KMS-11 (cell line): ENCODE data around the gene SLC22A23.

Experiments used
- H2AFZ ChIP-seq: fragments of 200-600 bp; sonication (generic); 2 replicates; pipeline ENCODE4 v1.6.1; 2016; ENCODE audit warnings: antibody characterized with exemption, mixed run types, low read depth
- H3K27ac ChIP-seq: fragments of 200-600 bp; sonication (generic); 2 replicates; pipeline ENCODE4 v1.6.1; 2016; ENCODE audit warnings: mild to moderate bottlenecking, mixed run types
- H3K27me3 ChIP-seq: fragments of 200-600 bp; sonication (generic); 2 replicates; pipeline ENCODE4 v1.6.1; 2017; ENCODE audit warnings: mild to moderate bottlenecking, low read depth, mixed run types, moderate library complexity; ENCODE audit not compliant: insufficient read depth
- H3K36me3 ChIP-seq: fragments of 200-600 bp; sonication (generic); 2 replicates; pipeline ENCODE4 v1.6.1; 2017; ENCODE audit warnings: mild to moderate bottlenecking, mixed run types; ENCODE audit not compliant: insufficient read depth
- H3K4me1 ChIP-seq: fragments of 200-600 bp; sonication (generic); 2 replicates; pipeline ENCODE4 v1.6.1; 2016; ENCODE audit warnings: mild to moderate bottlenecking, low read depth, mixed run types; ENCODE audit not compliant: poor library complexity, severe bottlenecking
- H3K4me2 ChIP-seq: fragments of 200-600 bp; sonication (generic); 2 replicates; pipeline ENCODE4 v1.7.0; 2016; ENCODE audit warnings: mild to moderate bottlenecking, mixed run types
- H3K4me3 ChIP-seq: fragments of 200-600 bp; sonication (generic); IDR thresholded peaks from 2 replicates; pipeline ENCODE4 v1.6.1; 2017; ENCODE audit warnings: low read depth, low read length, mixed read lengths; ENCODE audit not compliant: insufficient read depth
- H3K79me2 ChIP-seq: fragments of 200-600 bp; sonication (generic); 2 replicates; pipeline ENCODE4 v1.6.1; 2016; ENCODE audit warnings: low read depth, mixed run types; ENCODE audit not compliant: insufficient read depth
- H3K9ac ChIP-seq: fragments of 200-600 bp; sonication (generic); 2 replicates; pipeline ENCODE4 v1.6.1; 2016; ENCODE audit warnings: mild to moderate bottlenecking, mixed run types
- H4K20me1 ChIP-seq: fragments of 200-600 bp; sonication (generic); 2 replicates; pipeline ENCODE4 v1.6.1; 2016; ENCODE audit warnings: mild to moderate bottlenecking, mixed run types; ENCODE audit not compliant: insufficient read depth
- TF ChIP-seq, protein P1 (sequence below): fragments of 200-600 bp; sonication (generic); conservative IDR thresholded peaks from 2 replicates; pipeline ENCODE4 v1.6.1; 2017; ENCODE audit warnings: low read depth, mild to moderate bottlenecking, antibody characterized with exemption, low read length, moderate library complexity, mixed read lengths

Gene SLC22A23

DNA sequence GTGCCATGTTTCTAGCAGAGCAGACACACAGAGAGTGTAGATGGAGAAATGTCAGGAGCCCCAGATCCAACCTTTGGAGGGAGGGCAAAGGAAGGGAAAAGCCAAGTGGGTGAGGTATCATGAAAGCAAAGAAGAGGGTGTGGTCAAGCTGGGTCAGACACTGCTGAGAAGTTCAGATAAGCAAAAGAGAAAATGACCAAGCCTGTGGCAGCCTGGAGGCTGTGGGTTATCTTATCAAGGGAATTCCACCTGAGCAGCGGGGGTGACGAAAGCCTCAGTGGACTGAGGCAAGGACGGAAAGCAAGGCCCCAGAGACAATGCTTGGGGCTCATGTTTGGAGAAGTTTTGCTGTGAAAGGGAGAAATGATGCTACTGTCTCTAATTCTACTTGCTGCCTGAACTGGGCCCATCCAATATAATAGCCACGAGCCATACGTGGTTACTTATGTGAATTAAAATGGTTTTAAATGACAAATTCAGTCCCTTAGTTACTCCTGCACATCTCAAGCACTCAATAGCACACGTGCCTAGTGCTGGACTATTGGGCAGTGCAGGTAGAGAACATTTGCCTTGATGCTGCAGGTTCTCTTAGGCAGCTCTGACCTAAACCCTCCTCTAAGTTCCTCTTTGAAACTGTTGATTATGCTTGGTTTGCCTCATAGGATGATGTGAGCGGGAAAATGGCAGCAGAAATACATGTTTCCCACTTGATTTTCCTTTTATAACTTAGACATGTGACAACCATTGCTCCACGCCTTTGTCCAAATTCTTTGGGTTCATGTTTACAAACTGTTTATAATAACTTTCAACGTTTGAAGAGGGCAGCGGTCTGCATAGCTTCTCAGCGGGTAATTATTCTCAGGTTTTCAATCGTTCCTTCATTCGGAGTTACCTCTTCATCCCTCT is 63.7 kb downstream of the SLC22A23 start:
- TF ChIP-seq, protein P1, sequence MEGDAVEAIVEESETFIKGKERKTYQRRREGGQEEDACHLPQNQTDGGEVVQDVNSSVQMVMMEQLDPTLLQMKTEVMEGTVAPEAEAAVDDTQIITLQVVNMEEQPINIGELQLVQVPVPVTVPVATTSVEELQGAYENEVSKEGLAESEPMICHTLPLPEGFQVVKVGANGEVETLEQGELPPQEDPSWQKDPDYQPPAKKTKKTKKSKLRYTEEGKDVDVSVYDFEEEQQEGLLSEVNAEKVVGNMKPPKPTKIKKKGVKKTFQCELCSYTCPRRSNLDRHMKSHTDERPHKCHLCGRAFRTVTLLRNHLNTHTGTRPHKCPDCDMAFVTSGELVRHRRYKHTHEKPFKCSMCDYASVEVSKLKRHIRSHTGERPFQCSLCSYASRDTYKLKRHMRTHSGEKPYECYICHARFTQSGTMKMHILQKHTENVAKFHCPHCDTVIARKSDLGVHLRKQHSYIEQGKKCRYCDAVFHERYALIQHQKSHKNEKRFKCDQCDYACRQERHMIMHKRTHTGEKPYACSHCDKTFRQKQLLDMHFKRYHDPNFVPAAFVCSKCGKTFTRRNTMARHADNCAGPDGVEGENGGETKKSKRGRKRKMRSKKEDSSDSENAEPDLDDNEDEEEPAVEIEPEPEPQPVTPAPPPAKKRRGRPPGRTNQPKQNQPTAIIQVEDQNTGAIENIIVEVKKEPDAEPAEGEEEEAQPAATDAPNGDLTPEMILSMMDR: no peak

GRCh38 chr6:3391902-3392458 is 64.9 kb downstream of the SLC22A23 start:
- Histone ChIP-seq H3K4me2 (no peak overlapping the region), H4K20me1 (no peaks in the 10 kb centered on the region), H3K4me3 (no peak overlapping the region), H2AFZ (no peak overlapping the region), H3K4me1 (peaks cover 11% of the 10 kb centered on the region), H3K79me2 (no peaks in the 10 kb centered on the region), H3K27ac (no peak overlapping the region), H3K27me3 (no peaks in the 10 kb centered on the region), H3K9ac (no peak overlapping the region), H3K36me3 (no peaks in the 10 kb centered on the region)
- TF ChIP-seq, protein P1: no peak

More for the DNA sequence above, 63.7 kb downstream of the SLC22A23 start:
- Histone ChIP-seq H3K27ac (no peak overlapping the region), H3K4me1 (peaks cover 8% of the 10 kb centered on the region), H3K4me2 (no peak overlapping the region), H3K27me3 (no peaks in the 10 kb centered on the region), H3K4me3 (no peak overlapping the region), H3K36me3 (no peaks in the 10 kb centered on the region), H3K9ac (no peak overlapping the region), H2AFZ (no peak overlapping the region), H4K20me1 (no peaks in the 10 kb centered on the region), H3K79me2 (no peaks in the 10 kb centered on the region)

GRCh38 chr6:3390698-3391097 is 66.2 kb downstream of the SLC22A23 start:
- peaks cover 14% of the 10 kb centered on the region for H3K4me1 ChIP-seq
- H3K27me3 ChIP-seq: no peaks in the 10 kb centered on the region
- no peak overlapping the region for H3K9ac ChIP-seq
- TF ChIP-seq, protein P1: no peak
- H3K4me2 ChIP-seq: no peak overlapping the region
- no peak overlapping the region for H3K4me3 ChIP-seq
- H3K79me2 ChIP-seq: no peaks in the 10 kb centered on the region
- H2AFZ ChIP-seq: no peak overlapping the region
- H4K20me1 ChIP-seq: no peaks in the 10 kb centered on the region
- H3K27ac ChIP-seq: no peak overlapping the region
- H3K36me3 ChIP-seq: no peaks in the 10 kb centered on the region

DNA sequence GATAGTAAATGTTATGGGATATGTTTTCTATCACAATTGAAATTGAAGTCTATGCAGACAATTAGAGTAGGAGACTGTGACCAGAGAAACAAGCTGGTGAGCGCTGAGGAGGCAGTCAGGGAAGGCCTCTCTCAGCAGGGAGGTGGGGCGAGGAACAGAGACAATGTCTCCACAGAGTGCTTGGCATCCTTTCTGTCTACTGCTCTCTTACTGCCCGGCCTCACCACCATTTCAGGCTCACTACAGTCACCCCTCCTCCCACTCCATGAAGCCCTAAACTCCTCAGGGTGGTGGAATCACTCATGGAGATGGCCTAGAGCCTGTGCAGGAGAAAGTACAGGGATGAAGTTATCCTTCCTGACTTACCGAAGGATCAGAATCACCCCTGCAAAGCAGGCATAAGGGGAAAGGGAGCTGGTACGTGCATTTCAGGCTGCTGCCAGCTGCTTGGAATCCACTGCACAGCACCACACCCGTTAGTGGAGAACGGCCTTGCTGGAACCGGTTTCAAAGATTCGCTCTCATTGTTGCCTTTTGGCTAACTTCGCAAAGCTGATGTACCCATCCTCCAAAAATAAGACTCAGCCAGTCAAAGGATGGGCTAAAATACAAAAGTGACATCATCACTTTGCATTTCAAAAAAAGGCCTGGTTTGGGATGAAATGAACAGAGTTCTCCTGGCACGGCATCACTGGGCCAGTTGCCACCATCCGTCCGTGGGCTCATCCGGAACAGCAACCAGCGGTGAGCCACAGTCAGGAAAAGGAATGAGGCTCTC is 67.3 kb downstream of the SLC22A23 start:
- Histone ChIP-seq H2AFZ (no peak overlapping the region), H3K4me3 (no peak overlapping the region), H3K4me1 (peaks cover 26% of the 10 kb centered on the region), H4K20me1 (no peaks in the 10 kb centered on the region), H3K4me2 (no peak overlapping the region), H3K79me2 (no peaks in the 10 kb centered on the region), H3K36me3 (no peaks in the 10 kb centered on the region), H3K9ac (no peak overlapping the region), H3K27ac (no peak overlapping the region), H3K27me3 (no peaks in the 10 kb centered on the region)
- TF ChIP-seq, protein P1: no peak
